ENCODE results near the gene ULBP3. TPM values are rescaled to one million over a fixed set of nuclear protein-coding genes. Genes with fewer than 3 reads are reported as not detected.
A peak's percentile ranks its signal among the peaks of the same experiment; 100 is the strongest.
"Not testable (repeated sequence)": the region's sequence is repeated elsewhere in the genome, so short reads cannot be mapped to it uniquely, and the experiment has no call there.

Gene ULBP3
- total RNA-seq, 2 experiments from 2014 or later: 0.68 to 1.1 TPM

DNA sequence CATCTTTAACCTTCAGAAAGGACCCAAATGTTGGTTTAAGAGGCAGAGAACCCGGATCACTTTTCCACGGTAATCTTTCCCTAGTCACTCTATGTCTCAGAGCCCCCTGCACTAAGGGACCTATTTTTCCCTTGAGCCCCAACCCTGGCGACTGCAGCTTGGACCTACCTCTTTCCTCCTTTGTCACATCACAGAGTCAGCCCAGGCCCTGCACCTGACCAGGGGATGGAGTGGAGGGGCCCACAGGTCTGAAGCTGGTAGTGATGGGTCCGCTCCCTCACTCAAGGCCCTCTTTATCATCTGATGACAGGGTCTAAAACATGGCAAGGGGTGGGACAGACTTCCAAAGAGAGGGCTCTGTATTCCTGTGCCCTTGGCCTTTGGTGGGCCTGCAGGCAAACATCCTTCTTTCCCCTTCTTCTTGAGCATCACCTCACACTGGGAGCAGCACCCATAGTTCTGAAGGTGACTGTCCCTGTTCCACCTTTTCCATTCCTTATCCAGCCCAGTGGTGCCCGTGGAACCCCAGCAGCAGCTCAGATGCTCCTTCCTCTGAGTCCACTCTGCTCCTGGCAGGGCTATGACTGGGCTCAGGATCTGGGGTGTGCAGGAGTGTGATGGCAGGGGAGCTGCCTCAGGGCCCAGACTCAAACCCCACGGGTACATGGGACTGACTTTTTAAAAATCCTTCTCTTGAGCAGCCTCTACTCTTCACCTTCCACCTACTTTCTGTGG is 49.9 kb downstream of the ULBP3 start:
- Mint-ChIP-seq H3K9me3 (no peaks in the 10 kb centered on the region), H3K36me3 (no peaks in the 10 kb centered on the region), H3K27ac (no peak overlapping the region), H3K4me1 (peaks cover 18% of the 10 kb centered on the region), H3K4me3 (no peak overlapping the region), H3K27me3 (peaks cover 70% of the 10 kb centered on the region)
- DNase-seq: no peak

DNA sequence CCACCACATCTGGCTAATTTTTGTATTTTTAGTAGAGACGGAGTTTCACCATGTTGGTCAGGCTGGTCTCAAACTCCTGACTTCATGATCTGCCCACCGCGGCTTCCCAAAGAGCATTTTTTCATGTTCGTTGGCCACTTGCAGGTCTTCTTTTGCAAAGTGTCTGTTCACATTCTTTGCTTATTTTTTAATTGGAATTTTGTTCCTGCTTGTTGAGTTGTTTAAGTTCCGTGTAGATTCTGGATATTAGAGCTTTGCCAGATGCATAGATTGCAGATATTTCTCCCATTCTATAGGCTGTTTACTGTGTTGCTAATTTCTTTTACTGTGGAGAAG is 51.8 kb downstream of the ULBP3 start:
- Mint-ChIP-seq H3K27me3 (peaks cover 76% of the 10 kb centered on the region), H3K4me1 (peaks cover 21% of the 10 kb centered on the region)
- not testable (repeated sequence) for H3K36me3 Mint-ChIP-seq, DNase-seq, H3K9me3 Mint-ChIP-seq, H3K4me3 Mint-ChIP-seq, H3K27ac Mint-ChIP-seq

DNA sequence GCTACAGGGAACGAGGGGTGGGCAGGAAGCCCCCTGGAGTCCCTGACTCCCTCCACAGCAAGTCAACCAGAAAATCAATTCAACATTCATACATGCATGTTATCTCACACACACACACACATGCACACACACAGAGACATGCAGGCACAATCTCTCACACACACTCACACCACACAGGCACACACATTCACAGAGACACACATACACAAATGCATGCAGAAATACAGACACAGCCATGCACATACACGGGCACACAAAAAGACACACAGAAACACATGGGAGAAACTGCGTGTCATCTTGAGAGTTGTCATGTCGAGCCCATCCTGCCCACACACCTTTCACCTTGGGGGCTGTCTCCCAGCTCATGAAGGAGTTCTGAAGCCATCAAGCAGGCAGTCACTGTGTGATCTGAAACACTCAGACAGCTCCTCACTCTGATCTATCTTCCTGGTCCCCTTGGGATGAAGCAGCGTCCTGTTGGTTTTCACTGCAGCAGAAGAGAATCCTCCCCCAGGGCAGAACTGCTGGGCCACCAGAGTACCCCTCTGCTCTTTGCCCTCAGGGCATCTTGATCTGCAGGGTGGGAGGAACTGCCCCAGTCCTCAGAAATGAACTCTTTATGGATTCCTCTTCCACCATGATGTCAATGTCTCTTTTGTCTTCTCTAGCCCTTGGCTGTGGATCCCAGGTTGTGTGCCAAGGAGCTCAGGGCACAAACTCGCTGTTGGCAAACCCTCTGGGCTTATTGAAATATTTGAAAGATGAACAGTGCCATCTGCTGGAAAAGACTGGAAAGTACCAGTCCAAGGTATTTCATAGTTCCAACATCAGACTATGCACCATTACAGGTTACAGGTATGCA is 52.4 kb downstream of the ULBP3 start:
- Mint-ChIP-seq H3K4me1 (peaks cover 21% of the 10 kb centered on the region), H3K27ac (no peak overlapping the region), H3K27me3 (peaks cover 82% of the 10 kb centered on the region), H3K4me3 (no peak overlapping the region), H3K9me3 (no peaks in the 10 kb centered on the region), H3K36me3 (no peaks in the 10 kb centered on the region)
- peak; percentile 35 for DNase-seq

GRCh38 chr6:150015281-150016001 is 53.5 kb downstream of the ULBP3 start:
- H3K27ac Mint-ChIP-seq: peak overlapping the region; percentile 25
- peaks cover 21% of the 10 kb centered on the region for H3K4me1 Mint-ChIP-seq
- H3K27me3 Mint-ChIP-seq: peaks cover 87% of the 10 kb centered on the region
- peak; percentile 46 for DNase-seq
- H3K4me3 Mint-ChIP-seq, H3K36me3 Mint-ChIP-seq, H3K9me3 Mint-ChIP-seq: not testable (repeated sequence)

- not testable (repeated sequence) for H3K27ac Mint-ChIP-seq, H3K36me3 Mint-ChIP-seq, DNase-seq, H3K9me3 Mint-ChIP-seq, H3K4me3 Mint-ChIP-seq
- H3K27me3 Mint-ChIP-seq: peaks cover 91% of the 10 kb centered on the region
- H3K4me1 Mint-ChIP-seq: peaks cover 21% of the 10 kb centered on the region
Observed at GRCh38 chr6:150014623-150015280, 54.2 kb downstream of the ULBP3 start.

DNA sequence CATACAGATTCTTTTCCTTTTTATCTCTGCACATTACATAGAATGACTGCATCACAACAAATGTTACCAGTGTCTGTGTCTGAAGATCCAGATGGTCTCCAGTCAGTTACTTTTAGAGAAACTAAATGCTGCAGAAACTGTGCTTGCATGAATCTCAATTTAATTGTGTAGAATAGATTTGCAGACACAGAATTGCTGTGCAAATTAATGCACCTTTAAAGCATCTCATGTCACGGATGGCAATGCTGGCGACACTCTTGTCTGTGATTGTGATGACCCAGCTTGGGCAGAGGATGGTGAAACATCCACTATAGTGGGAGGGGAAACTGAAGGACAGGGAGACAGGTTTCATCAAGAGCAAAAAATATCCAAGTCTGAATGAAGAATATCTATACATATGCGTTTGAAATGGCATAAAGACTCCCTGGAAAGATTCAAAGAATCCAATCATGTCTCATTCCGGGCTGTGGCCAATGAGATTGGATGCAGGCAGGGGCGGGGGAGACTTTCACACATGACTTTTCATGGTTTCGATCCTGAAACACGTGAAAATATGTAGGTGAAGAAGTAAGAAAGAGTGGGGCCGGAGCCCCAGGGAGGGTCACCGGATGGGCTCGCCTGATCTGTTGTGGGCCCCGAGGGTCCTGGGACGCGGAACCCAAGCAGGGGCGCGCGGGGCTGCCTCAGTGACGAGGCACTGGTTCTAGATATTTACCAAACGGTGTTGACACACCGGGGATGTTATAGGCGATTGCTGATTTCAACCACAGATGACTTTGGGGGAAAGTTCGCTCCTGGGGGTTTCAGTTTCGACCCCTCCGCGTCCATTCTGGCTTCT is 54.9 kb downstream of the ULBP3 start:
- Mint-ChIP-seq H3K4me1 (peaks cover 21% of the 10 kb centered on the region), H3K4me3 (peak overlapping the region; percentile 35), H3K27me3 (peaks cover 93% of the 10 kb centered on the region)
- H3K9me3 Mint-ChIP-seq, DNase-seq, H3K27ac Mint-ChIP-seq, H3K36me3 Mint-ChIP-seq: not testable (repeated sequence)

DNA sequence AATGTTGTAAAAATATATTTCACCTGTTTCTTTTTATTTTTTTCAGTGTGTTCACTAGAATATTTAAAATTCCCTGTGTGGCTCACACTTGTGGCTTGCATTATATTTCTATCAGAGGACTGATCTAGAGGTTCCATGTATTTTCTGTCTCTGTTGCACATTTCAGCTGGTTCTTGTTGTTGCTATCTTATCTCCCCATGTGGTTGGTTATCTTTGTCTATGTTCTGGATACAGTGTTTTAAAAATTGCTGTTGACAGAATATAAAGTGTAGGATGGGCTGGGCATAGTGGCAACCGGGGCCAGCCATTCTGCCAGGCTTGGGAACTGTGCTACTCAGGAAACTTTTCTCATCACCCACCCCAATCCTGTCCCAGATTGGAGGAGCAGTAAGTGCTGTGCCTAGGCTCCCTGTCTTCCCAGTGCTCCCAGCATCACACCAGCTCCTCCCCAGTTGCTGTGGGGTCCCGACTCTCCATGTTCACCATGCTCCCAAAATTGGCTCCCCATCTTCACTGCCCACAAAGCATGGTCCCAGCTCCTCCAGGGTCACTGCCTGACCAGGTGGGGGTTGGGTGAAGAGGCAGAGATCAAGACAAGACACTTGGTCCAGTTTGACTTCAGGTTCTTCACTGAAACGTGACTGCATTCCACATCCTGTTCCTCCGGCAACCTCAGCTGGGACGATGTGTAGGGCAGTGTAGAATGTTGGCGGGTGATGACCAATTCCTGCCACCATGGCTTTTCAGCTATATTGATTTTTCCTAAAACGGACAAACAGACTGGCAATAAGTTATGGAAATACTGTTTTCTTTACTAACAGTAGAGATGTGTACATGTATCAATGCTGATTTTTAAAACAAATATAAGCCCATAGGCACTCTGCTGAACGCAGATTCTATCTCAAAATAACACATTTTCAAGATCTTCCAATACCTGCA is 55.8 kb downstream of the ULBP3 start:
- not testable (repeated sequence) for H3K9me3 Mint-ChIP-seq, H3K4me3 Mint-ChIP-seq, H3K27ac Mint-ChIP-seq, H3K36me3 Mint-ChIP-seq, DNase-seq
- Mint-ChIP-seq H3K27me3 (peaks cover 92% of the 10 kb centered on the region), H3K4me1 (peaks cover 24% of the 10 kb centered on the region)

Other genes with a start within 250 kb of the ULBP3 start
- gene LRP11, start 204.8 kb downstream of the ULBP3 start, total RNA-seq: 1 to 10 TPM; 1.8 to 2.1 TPM
- gene RAET1E, start 171.0 kb downstream of the ULBP3 start, total RNA-seq: not detected
- gene RAET1G, start 146.0 kb downstream of the ULBP3 start, total RNA-seq: not detected
- gene ULBP2, start 127.1 kb downstream of the ULBP3 start, total RNA-seq: under 1 TPM; 0.43 to 0.62 TPM
- 1 to 10 TPM; 2.8 to 2.9 TPM for gene ULBP1, start 105.2 kb downstream of the ULBP3 start, total RNA-seq
- not detected for gene RAET1L, start 43.6 kb downstream of the ULBP3 start, total RNA-seq
- under 1 TPM; 0.33 to 0.44 TPM for gene PPP1R14C, start 73.9 kb upstream of the ULBP3 start, total RNA-seq

Measured in activated naive CD8-positive, alpha-beta T cell treated with anti-CD3 and anti-CD28 coated beads for 36 hours (primary cell).